ENCODE measurements around the gene C7.
"Not testable (repeated sequence)": the region's sequence is repeated elsewhere in the genome, so short reads cannot be mapped to it uniquely, and the experiment has no call there.

The C7 gene

DNA sequence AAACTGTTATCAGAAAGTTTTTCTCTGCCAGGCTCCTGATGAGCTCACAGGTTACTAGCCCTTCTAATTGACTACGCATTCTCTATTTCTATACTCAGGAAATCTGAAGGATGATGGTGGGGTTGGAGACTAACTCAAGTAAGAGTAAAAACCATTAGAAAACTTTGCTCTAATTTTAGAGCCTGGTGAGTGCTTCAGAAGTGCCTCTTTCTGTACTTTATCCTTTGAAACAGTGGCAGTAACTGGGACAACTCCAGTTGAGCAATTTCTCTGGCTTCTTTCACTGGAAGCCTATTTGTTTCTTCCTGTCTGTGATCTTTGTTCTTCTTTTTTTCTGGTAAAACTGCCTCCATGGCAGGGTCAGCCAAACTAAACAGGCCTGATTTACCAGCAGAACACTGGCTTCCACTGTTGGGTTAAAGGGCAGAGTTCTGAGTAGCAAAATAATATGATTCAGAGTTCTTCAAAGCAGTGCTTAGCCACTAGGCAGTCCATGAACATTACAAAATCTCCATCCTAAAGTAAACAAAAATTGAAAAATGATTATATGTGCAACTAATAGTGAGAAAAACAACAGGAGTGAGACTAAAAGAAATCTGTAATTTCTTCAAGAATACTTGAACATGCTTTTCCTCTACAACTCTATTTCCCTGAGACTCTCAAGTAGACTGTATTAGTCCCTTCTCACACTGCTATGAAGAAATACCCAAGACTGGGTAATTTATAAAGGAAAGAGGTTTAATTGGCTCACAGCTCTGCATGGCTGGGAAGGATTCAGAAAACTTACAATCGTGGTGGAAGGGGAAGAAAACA lies 82.1 kb downstream of the C7 start:
- DNase-seq = peak in 7 of 58 donors; percentile 1 to 52 (median 1)

DNA sequence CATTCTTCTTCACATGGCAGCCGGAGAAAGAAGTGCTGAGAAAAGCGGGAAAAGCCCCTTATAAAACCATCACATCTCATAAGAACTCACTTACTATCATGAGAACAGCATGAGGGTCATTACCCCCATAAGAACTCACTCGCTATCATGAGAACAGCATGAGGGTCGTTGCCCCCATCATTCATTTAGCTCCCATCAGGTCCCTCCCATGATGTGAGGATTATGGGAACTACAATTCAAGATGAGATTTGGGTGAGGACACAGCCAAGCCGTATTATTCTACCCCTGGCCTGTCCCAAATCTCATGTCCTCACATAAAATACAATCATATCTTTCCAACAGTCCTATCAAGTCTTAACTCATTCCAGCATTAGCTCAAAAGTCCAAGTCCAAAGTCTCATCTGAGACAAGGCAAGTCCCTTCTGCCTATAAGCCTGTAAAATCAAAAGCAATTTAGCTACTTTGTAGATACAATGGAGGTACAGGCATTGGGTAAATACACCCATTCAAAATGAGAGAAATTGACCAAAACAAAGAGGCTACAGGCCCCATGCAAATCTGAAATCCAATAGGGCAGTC lies 82.8 kb downstream of the C7 start:
- no peak for DNase-seq

DNA sequence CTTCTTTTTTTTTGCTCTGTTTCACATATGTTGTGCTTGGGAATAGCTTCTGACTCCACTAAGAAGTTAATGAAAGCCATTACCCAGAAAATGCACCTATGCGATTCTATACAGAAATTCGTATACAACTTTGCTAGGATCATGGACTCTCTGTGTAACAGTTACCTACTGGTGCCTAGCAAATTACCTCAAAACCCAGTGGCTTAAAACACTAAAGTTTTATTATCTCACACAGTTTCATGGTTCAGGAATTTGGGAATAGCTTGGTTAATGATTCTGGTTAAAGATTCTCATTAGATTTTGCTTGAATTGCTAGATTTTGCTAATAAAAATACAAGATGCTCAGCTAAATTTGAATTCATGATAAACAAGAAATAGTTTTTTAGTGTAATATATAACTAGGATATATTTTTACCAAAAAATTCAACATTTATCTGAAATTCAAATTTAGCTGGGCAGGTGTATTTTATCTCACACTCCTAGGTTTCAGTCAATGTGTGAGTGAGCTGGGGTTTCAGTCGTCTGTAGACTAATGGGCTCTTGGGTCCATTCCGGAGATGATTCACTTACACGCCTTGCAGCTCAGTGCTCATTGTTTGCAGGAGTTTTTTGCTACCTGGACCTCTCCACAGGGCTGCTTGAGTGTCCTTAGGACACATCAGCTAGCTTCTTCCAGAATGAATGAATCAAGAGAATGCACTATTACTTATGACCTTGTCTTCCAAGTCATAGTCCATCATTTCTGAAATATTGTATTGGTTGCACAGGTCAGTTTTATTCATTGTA lies 86.7 kb downstream of the C7 start:
- no peak for DNase-seq

DNA sequence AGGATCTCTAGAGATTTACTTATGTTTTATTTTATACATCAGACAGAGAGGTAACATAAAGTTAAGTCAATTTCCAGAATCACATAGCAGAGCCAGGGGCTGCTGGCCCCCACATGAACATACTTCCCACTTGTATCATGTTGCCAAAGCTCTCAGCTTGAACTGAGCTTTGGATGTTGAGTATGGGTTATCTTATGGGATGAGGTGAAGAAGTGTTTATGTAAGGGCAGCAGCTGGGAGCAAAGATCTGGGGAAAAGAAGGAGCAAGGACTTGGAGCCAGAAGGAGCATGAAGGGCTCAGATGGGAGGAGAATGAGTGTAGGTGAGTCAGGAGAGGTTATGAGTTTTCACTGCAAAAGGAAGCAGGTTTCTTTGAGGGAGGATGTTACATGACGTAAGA lies 89.8 kb downstream of the C7 start:
- DNase-seq = no peak

DNA sequence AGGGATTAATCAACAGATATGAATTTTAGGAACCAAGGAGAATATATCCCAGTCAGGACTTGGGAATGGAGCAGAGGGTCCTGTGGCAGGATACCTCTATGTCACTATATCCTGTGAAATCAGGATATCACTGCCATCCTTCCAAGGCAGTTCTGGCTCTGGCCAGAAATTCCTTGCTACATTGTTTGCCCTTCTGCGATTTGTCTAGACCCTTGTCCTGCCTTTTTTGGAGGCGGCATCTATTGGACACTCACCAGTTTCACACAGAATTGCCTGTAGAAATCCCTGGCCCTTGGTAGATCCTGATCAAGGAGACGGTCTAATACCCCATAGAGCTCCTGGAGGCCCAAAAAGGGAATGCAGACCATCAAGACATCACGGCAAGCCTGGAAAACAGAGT lies 90.7 kb downstream of the C7 start:
- no peak for DNase-seq

DNA sequence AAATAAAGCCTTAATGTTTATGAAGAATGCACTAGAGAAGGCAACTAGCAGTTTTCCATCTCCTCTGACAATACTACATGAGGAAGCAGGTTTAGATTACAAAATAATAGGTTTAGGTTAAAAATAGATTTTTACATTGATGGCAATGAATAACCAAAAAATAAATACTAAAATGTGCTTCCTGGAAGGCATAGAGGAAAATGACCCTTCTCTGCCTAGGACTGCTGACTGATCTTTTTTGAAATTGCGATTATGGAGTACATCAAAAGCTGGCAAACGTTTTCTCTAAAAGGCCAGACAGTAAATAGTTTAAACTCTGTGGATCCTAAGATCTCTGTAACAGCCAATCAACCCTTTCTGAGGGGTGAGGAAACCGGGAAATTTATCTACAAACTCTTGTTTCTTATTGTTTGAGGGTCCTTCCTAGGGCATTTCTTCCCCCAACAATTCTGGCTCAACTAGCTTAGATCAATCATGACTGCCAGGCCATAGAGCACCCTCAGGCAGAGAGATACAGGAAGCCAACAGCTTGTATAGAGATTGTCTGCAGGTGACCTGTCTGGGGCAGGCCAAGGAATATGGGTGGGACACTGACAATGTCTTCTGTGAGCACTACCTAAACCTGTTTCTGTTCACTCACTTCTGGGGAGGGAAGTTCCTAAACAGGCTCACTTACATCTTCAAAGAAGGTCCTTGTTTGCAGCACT lies 94.5 kb downstream of the C7 start:
- no peak for DNase-seq

DNA sequence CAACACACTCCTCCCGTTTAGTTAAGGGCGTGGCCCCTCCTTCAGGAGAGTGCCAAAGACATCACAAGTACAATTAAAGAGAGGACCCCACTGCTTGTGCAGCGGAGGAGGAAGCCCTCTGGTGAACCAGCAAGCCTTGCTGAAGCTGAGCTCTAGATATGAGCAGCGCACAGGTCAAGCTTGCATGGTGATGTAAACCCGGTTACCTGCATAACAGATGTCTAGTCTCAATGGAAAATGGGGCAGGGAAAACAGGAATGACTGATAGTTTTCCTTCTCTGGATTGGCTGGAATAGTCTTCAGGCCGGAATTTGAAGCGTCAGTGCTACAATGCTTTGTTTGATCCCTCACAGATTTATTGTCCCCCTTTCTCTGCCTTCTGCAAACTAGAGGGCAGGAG lies 95.6 kb downstream of the C7 start:
- no peak for DNase-seq

DNA sequence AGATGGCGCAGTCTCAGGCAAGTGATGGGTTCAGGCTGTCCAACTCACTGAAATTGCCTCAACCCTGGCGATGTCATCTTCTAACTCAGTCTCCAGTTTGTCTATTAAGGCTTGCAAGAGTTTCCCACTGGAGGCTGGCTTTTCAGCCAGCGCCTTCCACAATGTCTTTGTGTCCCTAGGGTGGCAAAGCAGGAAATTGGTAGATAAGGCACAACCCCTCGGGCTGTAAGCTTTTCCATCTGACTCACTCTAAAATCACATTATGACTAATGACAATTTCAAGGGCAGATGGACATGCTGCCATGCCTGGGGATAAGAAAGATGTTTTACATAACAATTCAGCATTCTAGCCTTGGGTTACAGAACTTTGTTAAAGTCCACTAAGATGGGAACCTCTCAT lies 99.9 kb downstream of the C7 start:
- DNase-seq = no peak

DNA sequence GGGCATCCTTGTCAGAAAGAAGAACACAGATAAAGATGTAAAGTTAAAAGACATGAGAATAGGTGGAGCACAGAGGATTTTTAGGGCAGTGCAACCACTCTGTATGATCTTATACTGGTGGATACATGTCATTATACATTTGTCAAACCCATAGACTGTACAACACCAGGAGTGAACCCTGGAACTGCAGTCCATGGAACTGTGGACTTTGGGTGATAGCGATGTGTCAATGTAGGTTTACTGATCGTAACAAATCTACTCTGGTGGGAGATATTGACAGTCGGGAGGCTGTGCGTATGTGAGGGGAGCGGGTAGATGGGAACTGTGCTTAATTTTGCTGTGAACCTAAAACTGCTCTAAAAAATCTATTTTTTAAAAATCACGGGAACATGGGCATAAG lies 101.3 kb downstream of the C7 start:
- no peak for DNase-seq

DNA sequence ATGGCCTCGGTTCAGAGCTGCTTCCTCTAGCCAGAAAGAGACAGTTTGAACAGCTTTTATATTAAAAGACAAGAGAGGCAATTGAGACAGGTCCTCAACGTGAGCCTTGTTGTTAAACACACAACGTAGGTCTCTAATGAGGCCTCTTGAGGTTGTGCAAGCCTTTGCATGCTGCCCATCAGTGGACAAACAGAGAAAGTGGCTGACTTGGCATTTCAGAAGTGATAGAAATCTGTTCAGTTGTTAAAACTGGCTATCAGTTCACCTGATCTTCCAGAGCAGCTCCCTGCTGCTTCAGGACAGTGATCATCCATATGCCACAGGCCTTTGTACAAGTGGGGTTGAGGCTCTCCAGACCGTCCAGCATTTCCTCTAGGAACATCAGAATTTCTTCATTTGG lies 103.0 kb downstream of the C7 start:
- no peak for DNase-seq

DNA sequence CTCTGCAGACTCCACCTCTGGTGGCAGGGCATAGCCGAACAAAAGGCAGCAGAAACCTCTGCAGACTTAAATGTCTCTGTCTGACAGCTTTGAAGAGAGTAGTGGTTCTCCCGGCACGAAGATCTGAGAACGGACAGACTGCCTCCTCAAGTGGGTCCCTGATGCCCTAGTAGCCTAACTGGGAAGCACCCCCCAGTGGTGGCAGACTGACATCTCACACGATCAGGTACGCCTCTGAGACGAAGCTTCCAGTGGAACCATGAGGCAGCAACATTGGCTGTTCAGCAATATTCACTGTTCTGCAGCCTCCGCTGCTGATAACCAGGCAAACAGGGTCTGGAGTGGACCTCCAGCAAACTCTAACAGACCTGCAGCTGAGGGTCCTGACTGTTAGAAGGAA lies 113.3 kb downstream of the C7 start:
- DNase-seq = not testable (repeated sequence)

Data from anterior cingulate cortex (tissue), 58 donors.